Activated CD8-positive, alpha-beta memory T cell treated with anti-CD3 and anti-CD28 coated beads for 36 hours (primary cell): ENCODE data around the gene YIF1A. TPM values are rescaled to one million over a fixed set of nuclear protein-coding genes. Genes with fewer than 3 reads are reported as not detected.
"Not testable (repeated sequence)": the region's sequence is repeated elsewhere in the genome, so short reads cannot be mapped to it uniquely, and the experiment has no call there.

ENCODE experiments used
- CTCF ChIA-PET: fragments of 350-600 bp; sonication (Branson Sonifier 250); formaldehyde crosslinking; loops from one replicate; lab custom pipeline; 2021; ENCODE audit warnings: antibody characterized with exemption; lab: Charles Lee
- POLR2A ChIA-PET: fragments of 350-600 bp; sonication (Branson Sonifier 250); formaldehyde crosslinking; loops from one replicate; lab custom pipeline; 2021; ENCODE audit warnings: antibody characterized with exemption; lab: Charles Lee
- total RNA-seq, 2 experiments: library from RNA; stranded (reverse); gene quantifications; one replicate each; pipeline ENCODE4 v1.2.3, GENCODE V29; 2021

The YIF1A gene
- total RNA-seq, 2 experiments from 2014 or later: 78.6 to 83.3 TPM

DNA sequence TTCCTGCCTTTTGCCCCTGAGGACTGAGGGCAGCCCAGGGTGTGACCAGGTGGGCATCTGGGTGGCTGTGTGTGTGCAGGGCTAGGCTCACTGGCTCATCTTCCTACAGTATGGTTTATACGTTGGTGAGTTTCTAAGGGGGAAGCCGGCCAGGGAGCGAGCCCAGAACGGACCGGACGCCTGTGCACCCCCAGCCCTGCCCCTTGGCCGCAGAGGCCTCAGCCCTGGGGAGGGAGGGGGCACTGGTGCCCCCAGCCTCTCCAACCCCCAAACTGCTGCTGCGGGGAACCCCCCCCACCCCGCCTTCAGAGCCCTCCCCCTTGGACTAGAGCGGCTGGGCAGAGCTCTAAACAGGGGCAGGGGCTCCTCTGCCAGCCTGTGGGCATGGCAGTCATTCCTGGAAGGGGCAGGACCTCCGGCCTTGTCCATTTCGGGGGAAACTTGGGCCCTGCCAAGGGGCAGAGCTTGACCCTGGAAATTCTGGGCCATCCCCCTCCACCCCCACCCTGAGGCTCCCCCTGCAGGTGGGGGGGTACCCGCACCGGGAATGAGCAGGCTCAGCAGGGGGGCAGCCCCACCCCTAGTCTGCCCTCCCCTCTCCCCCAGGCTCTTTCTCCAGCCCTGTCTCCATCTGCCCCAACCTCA lies 5.4 kb downstream of the YIF1A start:
- CTCF ChIA-PET: interaction anchor here (1.0 to 3.2 kb wide), 8 partner anchors 12 to 61 kb away, joined by 4 to 24 read pairs (median 4); no protein-coding TSS in a partner anchor
- POLR2A ChIA-PET: no interaction called here

DNA sequence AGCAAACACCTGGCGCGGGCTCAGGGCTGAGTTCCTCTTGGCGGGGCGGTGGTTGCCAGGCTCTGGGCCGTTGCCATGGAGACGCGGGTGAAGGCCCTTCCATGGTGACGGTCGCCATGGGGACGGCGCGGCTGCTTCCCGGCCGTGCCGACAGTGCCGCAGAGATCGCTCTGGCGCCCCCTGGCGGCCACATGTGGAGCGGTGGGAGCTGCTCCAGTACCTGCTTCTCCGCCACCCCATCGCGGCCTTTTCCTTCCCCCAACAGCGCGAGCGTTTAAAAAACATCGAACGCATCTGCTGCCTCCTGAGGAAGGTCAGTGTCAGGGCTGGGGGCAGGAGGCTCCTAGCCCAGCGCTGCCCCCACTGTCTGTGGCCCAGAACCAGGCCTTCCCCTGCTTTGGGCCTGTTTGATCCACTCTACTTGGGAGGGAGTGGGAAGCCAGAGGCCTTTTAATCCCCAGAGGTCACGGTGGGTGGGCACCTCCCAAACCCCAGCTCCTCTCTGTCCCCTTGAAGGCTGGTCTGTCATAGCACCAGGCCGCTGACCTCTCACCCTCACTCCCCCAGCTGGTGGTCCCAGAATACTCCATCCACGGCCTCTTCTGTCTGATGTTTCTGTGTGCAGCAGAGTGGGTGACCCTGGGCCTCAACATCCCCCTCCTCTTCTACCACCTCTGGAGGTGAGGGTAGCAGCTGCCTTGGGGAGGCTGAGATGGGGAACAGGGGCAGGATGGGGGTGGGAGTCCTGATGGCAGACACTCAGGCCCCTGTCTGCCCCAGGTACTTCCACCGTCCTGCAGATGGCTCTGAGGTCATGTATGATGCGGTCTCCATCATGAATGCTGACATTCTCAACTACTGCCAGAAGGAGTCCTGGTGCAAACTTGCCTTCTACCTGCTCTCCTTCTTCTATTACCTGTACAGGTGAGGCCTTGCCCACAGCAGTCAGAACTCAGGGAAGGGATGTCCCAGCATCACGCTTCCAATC lies 6.2 kb downstream of the YIF1A start:
- ChIA-PET POLR2A (interaction anchor here (0.6 kb wide), 1 partner anchor 55 kb away, joined by 3 read pairs; no protein-coding TSS in a partner anchor), CTCF (interaction anchor here (0.6 to 3.2 kb wide), 19 partner anchors 9 to 423 kb away, joined by 3 to 24 read pairs (median 4); partner anchors contain the start of genes B4GAT1, RIN1 and TMEM151A)

DNA sequence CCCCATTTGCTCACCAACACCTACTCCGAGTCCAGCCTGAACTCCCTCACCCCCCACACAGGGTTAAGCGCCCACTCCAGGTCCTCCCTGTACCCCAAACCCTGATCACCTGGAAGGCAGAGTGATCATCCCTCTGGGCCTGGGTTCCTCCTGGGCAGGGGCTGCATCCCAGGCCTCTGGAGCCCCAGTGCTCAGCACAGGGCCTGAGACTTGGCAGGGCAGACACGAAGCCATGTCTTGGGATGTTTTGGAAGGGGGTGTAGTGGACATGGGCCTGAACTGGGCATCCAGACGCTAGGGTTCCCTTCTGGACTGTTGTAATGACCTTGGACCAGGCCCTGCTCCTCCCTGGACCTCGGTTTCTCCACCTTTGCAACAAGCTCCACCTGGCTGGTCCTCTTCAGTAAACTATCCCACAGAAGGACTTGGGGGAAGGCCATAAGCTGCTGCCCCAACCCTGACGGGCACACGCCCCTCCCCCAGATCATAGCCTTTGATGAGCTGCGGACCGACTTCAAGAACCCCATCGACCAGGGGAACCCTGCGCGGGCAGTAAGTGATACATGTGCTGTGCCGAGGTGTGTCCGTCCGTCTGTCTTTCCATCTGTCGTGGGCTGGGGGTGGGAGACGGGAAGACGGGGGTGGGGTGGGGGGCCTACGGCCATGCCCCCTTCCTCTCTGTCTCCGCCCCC lies 7.0 kb downstream of the YIF1A start:
- POLR2A ChIA-PET: interaction anchor here (0.6 to 1.1 kb wide), 2 partner anchors 10 to 54 kb away, joined by 3 read pairs; no protein-coding TSS in a partner anchor
- CTCF ChIA-PET: interaction anchor here (0.7 to 3.2 kb wide), 17 partner anchors 7 to 422 kb away, joined by 3 to 24 read pairs (median 4); partner anchors contain the start of genes B4GAT1, TMEM151A and YIF1A

DNA sequence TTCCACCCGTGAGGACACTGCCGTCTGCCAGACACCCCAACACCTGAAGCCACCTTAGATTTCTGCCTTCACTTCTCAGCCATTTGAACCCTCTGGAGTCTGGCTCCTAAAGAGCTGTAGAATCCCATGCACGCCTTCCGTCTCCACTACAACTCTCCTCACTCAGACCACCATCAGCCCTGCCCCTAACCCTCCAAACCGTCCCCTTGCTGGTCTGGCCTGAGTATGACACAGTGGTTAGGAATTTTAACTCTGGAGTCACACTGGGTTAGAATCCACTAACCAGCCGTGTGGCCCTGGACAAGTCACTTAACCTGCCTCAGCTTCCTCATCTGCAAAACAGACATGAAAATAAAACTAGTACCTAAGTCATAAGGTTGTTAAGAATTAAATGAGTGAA lies 7.9 kb downstream of the YIF1A start:
- POLR2A ChIA-PET: interaction anchor here (0.5 to 1.1 kb wide), 4 partner anchors 9 to 1506 kb away, joined by 3 read pairs; no protein-coding TSS in a partner anchor
- CTCF ChIA-PET: interaction anchor here (0.9 to 3.2 kb wide), 6 partner anchors 8 to 58 kb away, joined by 3 to 24 read pairs (median 4); partner anchors contain the start of gene YIF1A

DNA sequence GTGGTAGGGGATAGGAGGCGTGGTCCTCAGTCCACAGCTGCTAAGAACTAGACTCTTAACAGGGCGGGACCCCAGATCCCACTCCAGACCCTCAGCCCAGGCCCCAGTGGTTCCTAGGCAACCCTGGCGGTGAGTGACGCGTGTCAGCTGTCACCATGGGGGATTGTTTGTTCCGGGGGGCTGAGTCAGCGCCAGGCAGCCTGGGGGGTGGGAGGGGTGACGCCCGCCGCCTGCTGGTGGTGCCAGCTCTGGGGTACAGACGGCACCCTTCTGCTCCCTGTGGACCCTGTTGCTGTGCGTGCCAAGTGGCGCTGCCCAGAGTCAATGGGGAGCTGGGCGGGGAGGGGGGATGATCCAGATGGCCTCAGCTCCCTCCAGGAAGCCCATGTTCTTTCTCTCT lies 8.5 kb downstream of the YIF1A start:
- ChIA-PET POLR2A (interaction anchor here (1.0 to 1.3 kb wide), 3 partner anchors 8 to 31 kb away, joined by 3 to 6 read pairs (median 3); partner anchors contain the start of gene YIF1A), CTCF (interaction anchor here (0.9 to 3.2 kb wide), 5 partner anchors 9 to 57 kb away, joined by 3 to 24 read pairs (median 5); no protein-coding TSS in a partner anchor)

DNA sequence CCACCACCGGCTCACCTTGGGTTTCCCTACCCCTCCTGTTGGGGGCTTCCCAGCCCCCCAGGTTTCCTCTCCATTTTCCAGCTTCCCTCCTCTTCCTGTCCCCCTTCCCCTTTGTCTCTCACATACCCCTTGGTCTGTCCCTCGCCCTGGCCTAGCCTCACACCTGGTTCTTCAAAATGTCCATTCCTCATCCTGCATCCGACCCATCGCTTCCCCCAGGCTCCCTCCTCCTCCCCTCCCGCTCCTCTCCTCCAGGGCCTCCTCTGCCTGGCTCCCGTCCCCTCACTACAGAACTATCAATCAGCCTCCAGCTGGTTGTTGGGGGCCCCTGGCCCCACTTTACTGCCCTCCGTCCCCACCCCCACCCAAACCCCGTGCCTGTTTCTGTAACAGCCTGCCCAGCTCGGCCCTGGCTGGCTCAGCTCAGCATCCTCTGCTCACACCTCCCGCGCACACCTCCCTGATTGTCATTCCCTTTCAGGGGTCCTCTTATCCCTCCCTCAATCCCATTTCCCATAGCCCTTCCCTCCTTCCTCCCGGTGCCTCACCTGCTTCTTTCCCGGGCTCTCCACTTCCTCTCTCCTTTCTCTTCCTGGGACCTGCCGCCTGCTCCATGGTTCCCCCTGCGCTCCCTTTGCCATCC lies 9.7 kb downstream of the YIF1A start:
- ChIA-PET CTCF (no interaction called here), POLR2A (interaction anchor here (0.7 to 1.3 kb wide), 3 partner anchors 9 to 12 kb away, joined by 3 to 6 read pairs (median 6); partner anchors contain the start of gene YIF1A)

DNA sequence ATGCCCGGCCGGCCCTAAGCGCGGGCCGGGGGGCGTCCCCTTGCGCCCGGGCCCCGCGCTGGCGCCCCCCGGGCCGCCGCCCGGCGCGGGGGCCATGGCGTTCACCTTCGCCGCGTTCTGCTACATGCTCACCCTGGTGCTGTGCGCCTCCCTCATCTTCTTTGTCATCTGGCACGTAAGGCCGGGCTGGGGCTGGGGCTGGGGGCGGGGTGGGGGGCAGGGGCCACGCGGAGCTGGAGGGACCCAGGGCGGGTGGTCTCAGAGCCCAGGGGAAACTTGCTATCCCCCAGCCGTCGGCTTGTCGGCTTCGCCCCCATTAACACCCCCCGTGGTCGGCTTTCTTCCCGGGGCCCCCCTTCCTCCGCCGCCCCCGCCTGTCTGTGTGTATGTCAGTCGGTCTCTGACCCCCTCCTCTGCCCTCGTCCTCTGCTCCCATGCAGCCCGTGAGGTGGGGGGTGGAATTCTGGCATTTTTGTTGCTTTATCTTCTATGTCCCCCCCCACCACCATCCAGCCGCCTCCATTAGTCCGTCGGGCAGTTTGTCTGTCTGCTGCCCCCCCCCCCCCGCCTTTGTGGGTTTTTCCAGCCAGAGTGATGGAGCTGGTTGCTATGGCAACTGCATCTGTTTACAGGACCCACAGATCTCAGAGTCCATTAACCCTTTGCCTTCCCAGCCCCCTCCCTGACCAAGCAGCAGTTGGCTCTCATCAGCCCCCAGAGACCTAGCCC lies 10.4 kb downstream of the YIF1A start:
- ChIA-PET POLR2A (interaction anchor here (1.0 kb wide), 1 partner anchor 10 kb away, joined by 3 read pairs; no protein-coding TSS in a partner anchor), CTCF (interaction anchor here (1.1 kb wide), 1 partner anchor 56 kb away, joined by 3 read pairs; no protein-coding TSS in a partner anchor)

DNA sequence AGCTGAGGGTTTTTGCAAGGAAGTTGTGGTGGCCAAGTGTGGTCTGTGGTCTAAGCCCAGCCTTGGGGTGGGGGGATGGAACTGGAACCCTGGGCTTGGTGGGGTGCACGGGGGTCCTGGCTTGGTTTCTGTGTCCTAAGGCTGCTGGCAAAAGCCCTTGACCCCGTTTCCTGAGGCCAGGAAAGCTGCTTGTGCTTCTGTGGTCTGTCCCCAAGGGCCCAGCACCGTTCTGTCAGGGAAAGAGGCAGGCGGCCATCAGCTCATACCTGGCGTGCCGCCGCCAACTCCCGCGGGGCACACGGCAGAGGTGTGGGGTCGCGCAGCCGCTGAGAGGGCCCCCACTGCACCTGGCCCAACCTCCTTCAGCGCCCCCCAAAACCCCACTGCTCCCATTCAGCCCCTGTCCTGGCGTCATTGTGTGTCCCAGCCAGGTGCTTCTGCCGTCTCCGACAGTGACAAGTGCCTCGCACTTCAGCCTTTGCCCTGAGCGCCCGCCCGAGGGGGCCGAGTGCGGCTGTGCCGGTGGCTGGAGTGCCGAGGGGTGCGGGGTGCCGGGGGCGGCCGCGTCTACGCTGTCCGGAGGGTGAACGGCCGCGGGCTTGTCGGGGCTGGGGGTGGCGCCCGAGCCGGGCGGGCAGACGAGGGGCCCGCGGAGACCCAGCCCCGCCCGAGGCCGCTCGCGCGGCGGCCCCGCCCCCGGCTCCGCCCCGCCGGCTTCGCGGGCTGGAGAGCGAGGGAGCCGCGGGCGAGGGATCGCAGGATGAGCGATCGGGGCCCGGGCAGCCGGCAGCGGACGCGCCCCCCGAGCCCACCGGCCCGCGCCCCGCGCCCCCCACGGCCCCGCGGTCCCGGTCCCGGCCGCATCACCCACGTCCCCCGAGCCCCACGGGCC lies 11.2 kb downstream of the YIF1A start, which contains the start of gene CNIH2:
Gene CNIH2, plus strand, starts transcription at position 705 of the 892 bp plus-strand sequence. CDS start 282 bp downstream, outside the sequence.
- ChIA-PET POLR2A (no interaction called here), CTCF (interaction anchor here (1.1 kb wide), 1 partner anchor 55 kb away, joined by 3 read pairs; no protein-coding TSS in a partner anchor)

DNA sequence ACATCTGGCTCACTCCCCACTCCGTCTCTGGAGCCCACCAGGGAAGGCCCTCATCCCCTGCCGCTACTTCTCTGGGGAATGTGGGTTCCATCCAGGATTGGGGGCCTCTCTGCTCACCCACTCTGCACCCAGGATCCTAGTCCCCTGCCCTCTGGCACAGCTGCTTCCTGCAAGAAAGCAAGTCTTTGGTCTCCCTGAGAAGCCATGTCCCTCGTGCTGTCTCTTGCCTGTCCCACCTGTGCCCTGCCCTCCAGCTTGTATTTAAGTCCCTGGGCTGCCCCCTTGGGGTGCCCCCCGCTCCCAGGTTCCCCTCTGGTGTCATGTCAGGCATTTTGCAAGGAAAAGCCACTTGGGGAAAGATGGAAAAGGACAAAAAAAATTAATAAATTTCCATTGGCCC lies 11.9 kb downstream of the YIF1A start:
- CTCF ChIA-PET, POLR2A ChIA-PET: not testable (repeated sequence)

DNA sequence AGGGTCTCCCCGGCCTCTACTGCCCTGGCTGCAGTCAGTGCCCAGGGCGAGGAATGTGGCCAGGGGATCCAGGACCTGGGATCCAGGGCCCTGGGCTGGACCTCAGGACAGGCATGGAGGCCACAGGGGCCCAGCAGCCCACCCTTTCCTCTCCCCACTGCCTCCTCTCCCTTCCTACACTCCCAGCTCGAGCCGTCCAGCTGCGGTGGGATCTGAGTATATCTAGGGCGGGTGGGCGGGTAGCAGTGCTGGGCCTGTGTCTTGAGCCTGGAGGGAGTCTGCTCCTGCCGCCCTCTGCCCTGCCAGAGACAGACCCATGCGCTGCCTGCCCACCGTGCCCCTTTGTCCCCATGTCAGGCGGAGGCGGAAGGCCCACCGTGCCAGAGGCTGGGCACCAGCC lies 12.3 kb downstream of the YIF1A start:
- CTCF ChIA-PET, POLR2A ChIA-PET: not testable (repeated sequence)

DNA sequence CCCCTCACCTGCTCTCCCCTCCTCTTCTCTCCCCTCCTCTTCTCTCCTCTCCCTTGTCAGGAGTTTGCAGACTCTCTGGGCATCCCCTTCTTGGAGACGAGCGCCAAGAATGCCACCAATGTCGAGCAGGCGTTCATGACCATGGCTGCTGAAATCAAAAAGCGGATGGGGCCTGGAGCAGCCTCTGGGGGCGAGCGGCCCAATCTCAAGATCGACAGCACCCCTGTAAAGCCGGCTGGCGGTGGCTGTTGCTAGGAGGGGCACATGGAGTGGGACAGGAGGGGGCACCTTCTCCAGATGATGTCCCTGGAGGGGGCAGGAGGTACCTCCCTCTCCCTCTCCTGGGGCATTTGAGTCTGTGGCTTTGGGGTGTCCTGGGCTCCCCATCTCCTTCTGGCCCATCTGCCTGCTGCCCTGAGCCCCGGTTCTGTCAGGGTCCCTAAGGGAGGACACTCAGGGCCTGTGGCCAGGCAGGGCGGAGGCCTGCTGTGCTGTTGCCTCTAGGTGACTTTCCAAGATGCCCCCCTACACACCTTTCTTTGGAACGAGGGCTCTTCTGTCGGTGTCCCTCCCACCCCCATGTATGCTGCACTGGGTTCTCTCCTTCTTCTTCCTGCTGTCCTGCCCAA lies 12.8 kb downstream of the YIF1A start:
- ChIA-PET CTCF (interaction anchor here (0.8 kb wide), 1 partner anchor 11 kb away, joined by 3 read pairs; no protein-coding TSS in a partner anchor), POLR2A (no interaction called here)

DNA sequence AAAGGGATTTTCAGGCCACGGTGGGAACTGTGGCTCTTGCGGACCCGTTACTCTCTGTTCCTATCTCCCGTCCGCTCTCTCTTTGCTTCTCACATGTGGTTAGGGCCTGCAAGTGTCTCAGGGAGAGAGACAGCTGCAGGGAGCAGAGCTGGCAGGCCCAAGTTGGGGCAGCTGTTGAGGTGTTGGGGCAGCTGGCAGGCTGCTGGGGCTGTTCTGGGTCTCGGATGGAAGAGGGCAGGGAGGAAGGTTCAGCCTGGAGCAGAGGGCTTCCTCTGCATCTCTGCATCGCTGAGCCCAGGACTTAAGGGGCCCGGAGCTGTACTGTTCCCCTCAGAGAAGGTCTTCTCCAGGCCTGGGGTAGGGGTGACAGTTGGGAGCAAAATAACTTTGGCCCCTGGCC lies 13.5 kb downstream of the YIF1A start:
- ChIA-PET POLR2A (no interaction called here), CTCF (interaction anchor here (0.8 kb wide), 1 partner anchor 11 kb away, joined by 3 read pairs; no protein-coding TSS in a partner anchor)

DNA sequence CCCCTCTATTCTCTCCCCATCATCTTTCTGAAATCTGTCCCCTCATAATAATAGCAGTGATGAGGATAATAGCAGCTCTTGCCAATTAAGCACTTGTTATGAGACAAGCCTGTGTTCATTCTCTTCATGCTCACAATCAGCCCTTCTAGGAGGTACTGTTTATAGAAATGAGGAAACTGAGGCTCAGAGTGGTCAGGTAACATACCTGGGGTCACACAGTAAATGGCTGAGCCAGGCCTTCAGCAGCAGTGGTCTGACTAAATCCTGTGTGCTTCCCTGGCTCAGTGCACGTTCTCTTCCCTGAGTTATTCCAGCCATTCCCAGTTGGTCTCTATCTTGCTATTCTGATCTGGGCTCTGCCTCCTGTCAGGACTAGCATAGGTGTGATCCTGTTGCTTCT lies 14.7 kb downstream of the YIF1A start:
- CTCF ChIA-PET: no interaction called here
- POLR2A ChIA-PET: no interaction called here

DNA sequence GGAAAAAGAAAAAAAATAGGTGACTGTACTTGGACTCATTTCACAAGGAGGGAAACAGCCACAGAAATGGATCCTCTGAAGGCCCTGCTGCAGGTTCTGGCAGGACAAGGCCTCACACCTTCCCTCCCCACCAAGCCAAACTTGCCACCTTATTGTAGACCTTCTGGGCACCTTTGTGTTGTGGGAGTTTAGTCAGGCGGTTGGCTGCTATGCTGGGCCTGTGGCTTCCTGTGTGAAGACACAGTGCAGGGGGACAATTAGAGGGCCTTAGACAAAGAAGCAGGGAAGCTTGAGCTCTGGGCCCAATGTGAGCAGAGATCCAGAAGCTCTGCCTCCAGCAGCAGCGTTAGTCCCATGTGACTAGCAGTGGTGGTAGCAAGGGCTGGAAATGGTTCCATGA lies 16.3 kb downstream of the YIF1A start:
- ChIA-PET POLR2A (interaction anchor here (0.6 to 1.1 kb wide), 2 partner anchors 8 to 188 kb away, joined by 3 read pairs; no protein-coding TSS in a partner anchor), CTCF (interaction anchor here (0.8 to 3.8 kb wide), 2 partner anchors 9 to 49 kb away, joined by 3 to 24 read pairs; no protein-coding TSS in a partner anchor)

DNA sequence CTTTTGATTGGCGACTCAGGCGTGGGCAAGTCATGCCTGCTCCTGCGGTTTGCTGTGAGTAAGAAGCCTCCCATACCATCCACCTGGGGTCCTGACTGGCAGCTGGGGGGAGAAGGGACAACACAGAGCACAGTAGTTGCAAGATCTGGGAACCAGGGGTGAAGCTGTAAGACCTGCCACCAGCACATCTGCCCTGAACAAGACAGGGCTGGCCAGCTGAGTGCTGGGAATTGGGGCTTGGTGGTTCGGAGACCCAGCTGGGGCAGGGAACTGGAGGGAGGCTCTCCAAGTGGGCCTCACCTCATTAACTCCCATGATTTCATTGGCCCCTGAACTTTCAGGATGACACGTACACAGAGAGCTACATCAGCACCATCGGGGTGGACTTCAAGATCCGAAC lies 17.1 kb downstream of the YIF1A start:
- ChIA-PET CTCF (interaction anchor here (0.7 to 3.8 kb wide), 3 partner anchors 10 to 222 kb away, joined by 3 to 24 read pairs (median 6); partner anchors contain the start of gene YIF1A), POLR2A (interaction anchor here (0.6 to 1.1 kb wide), 2 partner anchors 9 to 13 kb away, joined by 3 to 4 read pairs; no protein-coding TSS in a partner anchor)
